Activated CD8-positive, alpha-beta T cell treated with anti-CD3 and anti-CD28 coated beads for 36 hours (primary cell): ENCODE data around the gene CSNK1G3. TPM values are rescaled to one million over a fixed set of nuclear protein-coding genes. Genes with fewer than 3 reads are reported as not detected.

Experiments used
- ATAC-seq: fragments of 200-7000 bp; cut with Tn5 transposase; one replicate; pipeline ENCODE4 v1.10.0; 2021; ENCODE audit warnings: mild to moderate bottlenecking, moderate library complexity
- CTCF ChIA-PET: fragments of 350-600 bp; sonication (Branson Sonifier 250); formaldehyde crosslinking; loops from one replicate; lab custom pipeline; 2021; ENCODE audit warnings: antibody characterized with exemption; lab: Charles Lee
- POLR2A ChIA-PET: fragments of 350-600 bp; sonication (Branson Sonifier 250); formaldehyde crosslinking; loops from one replicate; lab custom pipeline; 2021; ENCODE audit warnings: antibody characterized with exemption; lab: Charles Lee
- DNase-seq: peaks from one replicate; pipeline ENCODE4 v3.0.0-alpha.2; 2020
- H3K27ac Mint-ChIP-seq: one replicate; pipeline ENCODE4 v1.8.0; 2021; ENCODE audit warnings: mild to moderate bottlenecking, mixed read lengths
- H3K27me3 Mint-ChIP-seq: one replicate; pipeline ENCODE4 v1.8.0; 2021; ENCODE audit warnings: mixed read lengths
- H3K36me3 Mint-ChIP-seq: one replicate; pipeline ENCODE4 v1.8.0; 2021; ENCODE audit warnings: low read depth, mixed read lengths
- H3K4me1 Mint-ChIP-seq: one replicate; pipeline ENCODE4 v1.8.0; 2021; ENCODE audit warnings: low read depth, mixed read lengths
- H3K4me3 Mint-ChIP-seq: one replicate; pipeline ENCODE4 v1.8.0; 2021; ENCODE audit warnings: mild to moderate bottlenecking, moderate library complexity, mixed read lengths
- H3K9me3 Mint-ChIP-seq: one replicate; pipeline ENCODE4 v1.8.0; 2021; ENCODE audit warnings: mixed read lengths
- intact Hi-C: fragments of 100-400 bp; cut with micrococcal nuclease; formaldehyde crosslinking; loops from one replicate; pipeline ENCODE4 v1.10.0; 2022
- total RNA-seq, 2 experiments: library from RNA; stranded (reverse); gene quantifications; one replicate each; pipeline ENCODE4 v1.2.3, GENCODE V29; 2021
- TF ChIP-seq, protein P1 (sequence below): fragments of 200-600 bp; IDR thresholded peaks from one replicate; pipeline ENCODE4 v1.8.0; 2022; ENCODE audit warnings: antibody characterized with exemption, mild to moderate bottlenecking

CSNK1G3 gene
- total RNA-seq, 2 experiments from 2014 or later: 36.1 to 39.2 TPM

DNA sequence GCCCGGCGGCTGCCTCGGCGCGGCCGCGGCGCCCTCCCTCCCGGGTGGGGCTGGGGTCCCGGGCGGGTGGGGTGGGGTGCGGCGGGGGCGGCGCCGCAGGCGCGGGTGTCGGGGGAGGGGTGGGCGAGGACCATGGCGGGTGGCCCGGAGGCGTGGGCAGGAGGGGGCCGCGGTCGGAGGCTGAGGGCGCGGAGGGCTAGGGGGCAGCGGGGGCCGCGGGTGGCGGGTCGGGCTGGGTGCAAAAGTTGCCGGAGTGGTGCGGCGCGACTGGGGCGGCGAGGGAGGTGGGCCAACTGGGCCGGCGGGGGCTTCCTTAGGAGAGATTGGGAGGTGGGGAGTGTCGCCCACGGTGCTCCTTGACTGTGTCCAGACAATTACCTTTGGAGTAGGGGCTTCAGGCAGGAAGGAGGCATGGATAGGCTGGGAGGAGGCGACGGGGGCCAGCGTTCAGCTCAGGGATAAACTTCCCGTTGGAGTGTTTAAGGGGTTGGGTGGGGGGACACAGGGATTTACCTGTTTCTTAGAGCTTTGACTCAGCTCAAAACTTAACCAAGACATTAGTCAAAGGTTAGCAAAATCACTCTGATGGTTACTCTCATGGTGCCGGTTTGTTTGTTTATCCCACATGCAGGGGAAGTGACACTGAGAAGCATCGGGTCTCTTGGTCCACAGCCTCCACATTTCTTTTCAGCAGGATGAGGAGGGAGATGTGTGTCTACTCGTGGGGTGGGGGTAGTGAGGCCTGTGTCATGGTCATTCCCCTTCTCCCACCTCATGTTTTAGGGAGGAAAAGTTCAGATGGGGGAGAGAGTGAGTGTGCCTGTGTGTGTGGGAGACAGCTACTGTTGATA, 859 bp downstream of the CSNK1G3 start:
- TF ChIP-seq, protein P1, sequence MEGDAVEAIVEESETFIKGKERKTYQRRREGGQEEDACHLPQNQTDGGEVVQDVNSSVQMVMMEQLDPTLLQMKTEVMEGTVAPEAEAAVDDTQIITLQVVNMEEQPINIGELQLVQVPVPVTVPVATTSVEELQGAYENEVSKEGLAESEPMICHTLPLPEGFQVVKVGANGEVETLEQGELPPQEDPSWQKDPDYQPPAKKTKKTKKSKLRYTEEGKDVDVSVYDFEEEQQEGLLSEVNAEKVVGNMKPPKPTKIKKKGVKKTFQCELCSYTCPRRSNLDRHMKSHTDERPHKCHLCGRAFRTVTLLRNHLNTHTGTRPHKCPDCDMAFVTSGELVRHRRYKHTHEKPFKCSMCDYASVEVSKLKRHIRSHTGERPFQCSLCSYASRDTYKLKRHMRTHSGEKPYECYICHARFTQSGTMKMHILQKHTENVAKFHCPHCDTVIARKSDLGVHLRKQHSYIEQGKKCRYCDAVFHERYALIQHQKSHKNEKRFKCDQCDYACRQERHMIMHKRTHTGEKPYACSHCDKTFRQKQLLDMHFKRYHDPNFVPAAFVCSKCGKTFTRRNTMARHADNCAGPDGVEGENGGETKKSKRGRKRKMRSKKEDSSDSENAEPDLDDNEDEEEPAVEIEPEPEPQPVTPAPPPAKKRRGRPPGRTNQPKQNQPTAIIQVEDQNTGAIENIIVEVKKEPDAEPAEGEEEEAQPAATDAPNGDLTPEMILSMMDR: no peak
- peak; percentile 54 for DNase-seq

DNA sequence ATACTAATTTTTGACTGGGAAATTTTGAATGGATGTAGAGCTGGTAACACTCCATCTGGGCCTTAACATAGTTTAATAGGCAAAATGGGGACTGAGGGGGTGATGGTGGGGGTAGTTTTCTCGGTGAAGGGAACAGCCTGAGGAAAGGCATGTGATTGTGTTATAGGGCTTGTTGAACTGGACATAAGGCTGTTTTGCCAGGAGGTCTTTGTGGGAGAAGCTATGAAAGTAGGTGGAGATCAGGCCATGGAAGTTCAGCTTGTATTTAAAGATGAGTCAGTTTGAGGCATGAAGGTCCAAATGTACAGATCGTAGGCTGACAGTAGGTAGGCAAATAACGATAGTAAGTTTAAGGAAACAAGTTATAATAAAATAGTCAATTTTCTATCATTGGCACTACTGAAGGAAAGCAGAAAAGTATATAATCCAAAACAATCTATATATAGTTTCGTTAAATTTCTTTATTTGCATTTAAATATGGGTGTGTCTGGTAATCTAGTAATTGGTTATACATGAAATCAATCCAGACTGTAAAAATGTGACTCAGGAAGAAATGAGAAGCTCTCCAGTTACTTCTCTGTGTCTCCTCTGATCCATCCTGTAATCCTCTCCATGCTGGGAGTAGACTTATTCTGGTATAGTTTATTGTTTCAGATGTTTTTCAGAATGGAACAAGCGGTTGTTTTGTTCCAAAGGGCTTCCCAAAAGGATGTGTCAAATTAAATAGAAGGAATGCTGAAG, 2.8 kb downstream of the CSNK1G3 start:
- H3K4me1 Mint-ChIP-seq: peaks cover 67% of the 10 kb centered on the region

More for the DNA sequence above, 859 bp downstream of the CSNK1G3 start:
- Mint-ChIP-seq H3K27ac (peak overlapping the region; percentile 93), H3K36me3 (peaks cover 11% of the 10 kb centered on the region), H3K4me1 (peaks cover 54% of the 10 kb centered on the region), H3K27me3 (no peaks in the 10 kb centered on the region), H3K9me3 (no peaks in the 10 kb centered on the region), H3K4me3 (peak overlapping the region; percentile 89)
- ChIA-PET CTCF (interaction anchor here (0.6 to 1.6 kb wide), 3 partner anchors 18 to 90 kb away, joined by 3 to 9 read pairs (median 3); partner anchors contain the start of gene CEP120), POLR2A (interaction anchor here (0.9 to 6.7 kb wide), 6 partner anchors 9 to 90 kb away, joined by 3 to 64 read pairs (median 5); partner anchors contain the start of gene CEP120)
- ATAC-seq: peak; percentile 20
- intact Hi-C loops: loop anchor here (2.0 to 5.0 kb wide), 4 partner anchors 34 to 98 kb away; partner anchors contain the start of gene CEP120

DNA sequence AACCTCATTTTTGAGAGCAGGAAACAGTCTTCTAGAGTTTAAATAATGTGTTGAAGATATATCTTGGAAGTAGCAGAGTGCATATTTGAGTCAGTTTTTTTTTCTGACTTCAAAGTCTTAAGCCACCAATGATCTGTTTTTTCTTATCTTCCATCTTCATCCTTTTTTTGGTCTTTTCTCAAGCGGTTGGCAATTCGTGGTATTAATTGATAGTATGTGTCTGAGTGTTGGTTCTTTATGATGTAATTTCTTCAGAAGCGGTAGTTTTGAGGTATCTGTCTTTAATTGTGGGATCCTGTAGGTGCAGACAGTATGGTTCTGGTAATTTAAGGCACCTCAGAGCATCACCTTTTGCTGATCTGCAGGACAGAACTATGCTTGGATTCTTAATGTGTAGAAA, 3.9 kb downstream of the CSNK1G3 start:
- ATAC-seq: peak; percentile 28
- ChIA-PET CTCF (no interaction called here), POLR2A (interaction anchor here (6.7 kb wide), 1 partner anchor 93 kb away, joined by 64 read pairs; the partner anchor contains the start of gene CEP120)
- TF ChIP-seq, protein P1: no peak
- Mint-ChIP-seq H3K27me3 (no peaks in the 10 kb centered on the region), H3K4me1 (peaks cover 72% of the 10 kb centered on the region), H3K36me3 (peaks cover 14% of the 10 kb centered on the region), H3K27ac (peak overlapping the region; percentile 76), H3K9me3 (no peaks in the 10 kb centered on the region), H3K4me3 (peak overlapping the region; percentile 30)
- peak; percentile 9 for DNase-seq
- intact Hi-C loops: no loop called here

More for the DNA sequence above, 2.8 kb downstream of the CSNK1G3 start:
- POLR2A ChIA-PET: interaction anchor here (6.7 kb wide), 1 partner anchor 92 kb away, joined by 64 read pairs; the partner anchor contains the start of gene CEP120
- Mint-ChIP-seq H3K27ac (peak overlapping the region; percentile 58), H3K9me3 (no peaks in the 10 kb centered on the region), H3K4me3 (peak overlapping the region; percentile 38), H3K36me3 (peaks cover 14% of the 10 kb centered on the region), H3K27me3 (no peaks in the 10 kb centered on the region)
- intact Hi-C loops: loop anchor here (5.0 kb wide), 3 partner anchors 33 to 92 kb away; partner anchors contain the start of gene CEP120
- DNase-seq: no peak
- CTCF ChIA-PET: interaction anchor here (1.0 to 1.9 kb wide), 3 partner anchors 65 to 91 kb away, joined by 3 to 9 read pairs (median 3); partner anchors contain the start of gene CEP120
- TF ChIP-seq, protein P1: no peak
- ATAC-seq: no peak

DNA sequence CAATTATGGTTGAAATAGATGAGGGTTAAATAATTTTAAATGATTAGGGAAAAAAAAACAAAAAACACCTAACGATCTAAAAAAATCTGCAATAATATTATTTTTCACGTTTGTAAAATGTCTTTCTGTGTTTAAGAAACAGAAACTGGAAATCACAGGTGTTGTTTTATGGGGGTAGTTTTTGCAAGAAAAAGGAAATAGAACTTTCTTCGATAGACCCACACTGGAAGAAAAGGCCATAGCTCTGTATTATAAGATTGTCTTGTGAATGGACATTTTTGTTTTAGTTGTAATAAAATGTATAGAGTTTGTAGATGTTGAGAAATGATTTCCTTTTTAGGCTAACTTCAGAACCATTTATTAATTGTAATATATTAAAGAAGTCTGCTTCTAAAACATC, 5.5 kb downstream of the CSNK1G3 start:
- H3K27ac Mint-ChIP-seq: no peak overlapping the region
- H3K4me3 Mint-ChIP-seq: no peak overlapping the region
- H3K9me3 Mint-ChIP-seq: no peaks in the 10 kb centered on the region
- ChIA-PET POLR2A (interaction anchor here (1.0 to 2.5 kb wide), 2 partner anchors 69 to 94 kb away, joined by 3 to 11 read pairs; partner anchors contain the start of gene CEP120), CTCF (interaction anchor here (1.0 to 2.5 kb wide), 3 partner anchors 12 to 94 kb away, joined by 5 to 11 read pairs (median 6); partner anchors contain the start of gene CEP120)
- H3K36me3 Mint-ChIP-seq: peaks cover 11% of the 10 kb centered on the region
- DNase-seq: no peak
- intact Hi-C loops: no loop called here
- TF ChIP-seq, protein P1: no peak
- no peaks in the 10 kb centered on the region for H3K27me3 Mint-ChIP-seq
- no peak for ATAC-seq
- H3K4me1 Mint-ChIP-seq: peaks cover 70% of the 10 kb centered on the region
